ENCODE results near the gene GARIN5B.

The GARIN5B gene

DNA sequence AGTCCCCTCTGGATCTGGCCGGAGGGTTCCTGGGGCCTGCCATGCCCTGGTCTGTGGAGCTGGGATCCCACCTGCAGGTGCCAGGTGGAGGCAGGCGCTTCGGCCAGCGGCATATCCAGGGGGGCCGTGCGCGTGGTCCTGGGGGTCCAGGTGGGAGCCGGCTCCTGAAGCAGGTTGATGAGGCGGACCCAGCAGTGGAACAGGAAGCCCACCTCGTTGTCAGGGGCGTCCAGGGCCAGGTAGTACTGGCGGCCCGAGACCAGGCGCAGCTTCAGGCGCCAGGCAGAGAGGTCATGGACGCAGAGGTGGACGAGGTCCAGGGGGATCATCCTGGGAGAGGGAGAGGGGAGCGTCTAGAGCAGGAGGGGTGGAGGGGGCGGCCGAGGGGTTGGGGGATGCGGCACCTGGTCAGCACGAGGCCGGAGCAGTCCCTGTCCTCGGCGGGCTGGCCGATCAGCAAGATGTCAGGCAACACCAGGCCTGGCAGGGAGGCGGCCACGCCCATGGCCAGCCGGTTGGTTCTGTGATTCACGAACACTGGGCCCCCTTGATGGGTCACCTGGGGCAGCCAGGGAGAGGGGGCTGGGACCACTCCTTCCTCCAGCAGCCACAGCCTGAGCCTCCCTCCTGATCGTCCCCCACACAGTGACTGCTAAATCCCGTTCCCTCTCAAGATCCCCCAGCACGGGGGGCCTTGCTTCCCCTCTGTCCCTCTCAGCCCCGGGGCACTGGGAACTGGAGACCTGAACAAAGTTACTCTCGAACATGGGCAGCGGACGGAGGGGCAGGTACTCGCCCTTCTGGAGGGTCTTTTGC is 678 bp downstream of the GARIN5B start:
- no peak overlapping the region for H3K27ac ChIP-seq (ENCODE audit: low read length)
- H3K4me3 ChIP-seq (ENCODE audit: low read length) = no peak overlapping the region
- no peaks in the 10 kb centered on the region for H3K9me3 ChIP-seq (ENCODE audit: control insufficient read depth, low read depth, low read length)
- H3K27me3 ChIP-seq (ENCODE audit: control insufficient read depth, insufficient read depth, low read length) = peaks cover 5% of the 10 kb centered on the region
- no peak overlapping the region for H3K9ac ChIP-seq (ENCODE audit: low read length)
- H3K4me1 ChIP-seq (ENCODE audit: control insufficient read depth, low read depth, low read length) = peaks cover 4% of the 10 kb centered on the region
- no peaks in the 10 kb centered on the region for H3K36me3 ChIP-seq (ENCODE audit: control insufficient read depth, low read depth, low read length)

- peaks cover 4% of the 10 kb centered on the region for H3K4me1 ChIP-seq (ENCODE audit: control insufficient read depth, low read depth, low read length)
- H3K9me3 ChIP-seq (ENCODE audit: control insufficient read depth, low read depth, low read length) = no peaks in the 10 kb centered on the region
- no peak overlapping the region for H3K4me3 ChIP-seq (ENCODE audit: low read length)
- H3K36me3 ChIP-seq (ENCODE audit: control insufficient read depth, low read depth, low read length) = no peaks in the 10 kb centered on the region
- no peak overlapping the region for H3K27ac ChIP-seq (ENCODE audit: low read length)
- H3K9ac ChIP-seq (ENCODE audit: low read length) = no peak overlapping the region
- H3K27me3 ChIP-seq (ENCODE audit: control insufficient read depth, insufficient read depth, low read length) = peaks cover 20% of the 10 kb centered on the region
These were observed 2.2 kb downstream of the GARIN5B start for GRCh38 chr19:55360902-55361301.

GRCh38 chr19:55358943-55359908 is 3.8 kb downstream of the GARIN5B start:
- H3K27ac ChIP-seq (ENCODE audit: low read length) = no peak overlapping the region
- no peaks in the 10 kb centered on the region for H3K9me3 ChIP-seq (ENCODE audit: control insufficient read depth, low read depth, low read length)
- peaks cover 4% of the 10 kb centered on the region for H3K4me1 ChIP-seq (ENCODE audit: control insufficient read depth, low read depth, low read length)
- H3K9ac ChIP-seq (ENCODE audit: low read length) = no peak overlapping the region
- H3K27me3 ChIP-seq (ENCODE audit: control insufficient read depth, insufficient read depth, low read length) = peaks cover 35% of the 10 kb centered on the region
- H3K4me3 ChIP-seq (ENCODE audit: low read length) = no peak overlapping the region
- no peaks in the 10 kb centered on the region for H3K36me3 ChIP-seq (ENCODE audit: control insufficient read depth, low read depth, low read length)

- Histone ChIP-seq H3K4me1 (ENCODE audit: control insufficient read depth, low read depth, low read length) (peaks cover 6% of the 10 kb centered on the region), H3K9ac (ENCODE audit: low read length) (no peak overlapping the region), H3K4me3 (ENCODE audit: low read length) (no peak overlapping the region), H3K36me3 (ENCODE audit: control insufficient read depth, low read depth, low read length) (no peaks in the 10 kb centered on the region), H3K27me3 (ENCODE audit: control insufficient read depth, insufficient read depth, low read length) (peaks cover 36% of the 10 kb centered on the region), H3K9me3 (ENCODE audit: control insufficient read depth, low read depth, low read length) (no peaks in the 10 kb centered on the region), H3K27ac (ENCODE audit: low read length) (no peak overlapping the region)
These were observed 4.6 kb downstream of the GARIN5B start for GRCh38 chr19:55358493-55358892.

DNA sequence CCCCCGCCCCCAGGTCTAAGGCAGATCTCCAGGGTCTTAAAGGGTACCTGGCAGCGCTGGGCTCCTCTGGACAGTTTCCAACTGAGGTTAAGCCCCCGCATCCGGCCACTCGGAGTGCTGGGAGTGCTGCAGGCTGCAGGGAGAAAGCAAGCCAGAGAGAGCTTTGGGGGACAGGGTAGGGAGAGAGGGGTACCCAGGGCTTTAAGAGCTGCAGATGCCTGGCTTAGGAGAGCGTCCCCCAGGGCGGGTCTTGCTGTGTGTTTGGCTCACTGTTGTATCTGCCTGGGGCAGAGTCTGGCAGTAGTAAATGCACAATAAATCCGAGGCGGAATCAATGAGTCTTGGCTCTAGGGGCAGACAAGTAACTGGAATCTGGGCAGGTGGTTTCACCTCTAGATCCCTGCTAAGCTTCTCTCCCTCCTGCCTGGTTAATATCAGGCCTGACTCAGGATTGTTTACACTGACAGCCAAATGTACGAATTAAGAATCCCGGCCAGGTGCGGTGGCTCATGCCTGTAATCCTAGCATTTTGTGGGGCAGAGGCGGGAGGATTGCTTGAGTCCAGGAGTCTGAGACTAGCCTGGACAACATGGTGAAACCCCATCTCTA is 7.7 kb downstream of the GARIN5B start:
- no peak overlapping the region for H3K4me3 ChIP-seq (ENCODE audit: low read length)
- H3K9ac ChIP-seq (ENCODE audit: low read length) = no peak overlapping the region

DNA sequence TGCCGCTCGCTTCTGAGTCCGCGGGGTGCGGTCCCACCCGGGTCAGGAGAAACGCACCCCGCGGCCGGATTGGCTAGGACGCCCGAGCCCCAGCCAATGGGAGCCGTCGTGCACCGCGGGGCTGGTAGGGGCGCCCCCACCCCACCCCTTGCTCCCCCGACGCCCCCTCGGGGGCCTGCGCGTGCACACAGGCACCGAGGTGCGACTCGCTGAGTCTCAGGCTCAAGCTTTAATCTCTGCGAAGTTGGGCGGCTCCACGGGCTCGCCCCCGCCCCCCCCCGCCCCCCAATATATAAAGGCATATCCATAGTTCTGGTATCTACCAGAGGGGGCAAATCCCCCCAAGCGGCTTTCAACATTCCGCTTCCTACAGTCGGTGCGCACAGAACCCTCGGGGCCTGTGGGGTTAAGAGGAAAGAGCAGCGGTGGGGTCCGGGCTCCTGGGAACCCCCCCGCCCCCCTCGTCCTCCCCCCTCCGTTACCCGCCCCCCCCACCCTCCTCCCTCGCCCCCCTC is 8.3 kb downstream of the GARIN5B start, which contains the start of gene COX6B2:
Gene COX6B2 (minus strand): TSS at position 22 of the 515 bp plus-strand sequence. CDS start 198 bp downstream, outside the sequence.
- Histone ChIP-seq H3K9me3 (ENCODE audit: control insufficient read depth, low read depth, low read length) (no peaks in the 10 kb centered on the region), H3K27me3 (ENCODE audit: control insufficient read depth, insufficient read depth, low read length) (peaks cover 63% of the 10 kb centered on the region), H3K9ac (ENCODE audit: low read length) (no peak within 1 kb of the TSS), H3K4me1 (ENCODE audit: control insufficient read depth, low read depth, low read length) (peaks cover 10% of the 10 kb centered on the region), H3K4me3 (ENCODE audit: low read length) (peak within 1 kb of the TSS; percentile 68), H3K27ac (ENCODE audit: low read length) (no peak within 1 kb of the TSS), H3K36me3 (ENCODE audit: control insufficient read depth, low read depth, low read length) (no peaks in the 10 kb centered on the region)

More for the DNA sequence above, 7.7 kb downstream of the GARIN5B start:
- no peaks in the 10 kb centered on the region for H3K36me3 ChIP-seq (ENCODE audit: control insufficient read depth, low read depth, low read length)
- no peaks in the 10 kb centered on the region for H3K9me3 ChIP-seq (ENCODE audit: control insufficient read depth, low read depth, low read length)
- H3K27me3 ChIP-seq (ENCODE audit: control insufficient read depth, insufficient read depth, low read length) = peaks cover 63% of the 10 kb centered on the region
- H3K27ac ChIP-seq (ENCODE audit: low read length) = no peak overlapping the region
- H3K4me1 ChIP-seq (ENCODE audit: control insufficient read depth, low read depth, low read length) = peaks cover 10% of the 10 kb centered on the region

DNA sequence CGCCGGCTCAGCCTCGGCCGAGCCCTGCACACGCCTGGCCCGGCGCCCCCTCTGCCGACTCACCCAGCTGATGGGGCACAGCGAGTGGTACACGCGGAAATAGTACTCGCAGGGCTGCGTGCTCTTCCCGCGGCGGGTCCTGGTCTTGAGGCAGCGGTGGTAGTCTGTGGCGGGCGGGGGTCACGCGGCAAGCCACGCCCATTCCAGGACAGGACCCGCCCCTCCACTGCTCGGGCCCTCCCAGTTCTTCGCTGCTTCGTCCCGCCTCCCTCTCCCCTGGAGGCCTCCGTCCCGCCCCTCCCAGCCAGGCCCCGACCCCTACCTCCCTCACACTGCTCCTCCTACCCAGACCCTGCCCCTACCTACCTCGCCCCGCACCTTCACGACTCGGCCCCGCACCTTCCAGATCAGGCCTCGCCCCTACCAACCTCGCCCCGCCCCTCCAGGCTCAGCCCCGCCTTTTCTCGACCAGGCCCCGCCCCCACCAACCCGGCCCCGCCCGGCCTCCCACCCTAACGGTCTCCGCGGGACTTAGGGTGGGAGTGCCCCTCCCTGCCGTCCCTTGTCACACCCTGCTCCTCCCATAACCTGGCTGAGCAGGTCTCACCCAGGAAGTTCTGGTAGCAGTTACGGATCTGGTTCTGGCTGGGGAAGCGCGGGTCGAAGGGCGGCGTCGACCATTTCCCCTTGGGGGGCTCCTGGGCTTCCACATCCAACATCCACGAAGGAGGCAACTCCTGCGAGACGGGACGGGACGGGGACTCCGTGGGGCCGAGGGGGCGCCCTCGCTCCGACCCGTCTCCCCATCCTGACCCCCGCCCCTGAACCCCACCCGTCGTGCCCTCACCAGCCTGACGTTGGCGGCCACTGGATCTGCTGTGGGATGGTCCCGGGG is 9.0 kb downstream of the GARIN5B start:
- H3K9me3 ChIP-seq (ENCODE audit: control insufficient read depth, low read depth, low read length) = no peaks in the 10 kb centered on the region
- H3K27ac ChIP-seq (ENCODE audit: low read length) = no peak overlapping the region
- peaks cover 63% of the 10 kb centered on the region for H3K27me3 ChIP-seq (ENCODE audit: control insufficient read depth, insufficient read depth, low read length)
- H3K9ac ChIP-seq (ENCODE audit: low read length) = no peak overlapping the region
- no peaks in the 10 kb centered on the region for H3K36me3 ChIP-seq (ENCODE audit: control insufficient read depth, low read depth, low read length)
- peak overlapping the region; percentile 68 for H3K4me3 ChIP-seq (ENCODE audit: low read length)
- peaks cover 12% of the 10 kb centered on the region for H3K4me1 ChIP-seq (ENCODE audit: control insufficient read depth, low read depth, low read length)

DNA sequence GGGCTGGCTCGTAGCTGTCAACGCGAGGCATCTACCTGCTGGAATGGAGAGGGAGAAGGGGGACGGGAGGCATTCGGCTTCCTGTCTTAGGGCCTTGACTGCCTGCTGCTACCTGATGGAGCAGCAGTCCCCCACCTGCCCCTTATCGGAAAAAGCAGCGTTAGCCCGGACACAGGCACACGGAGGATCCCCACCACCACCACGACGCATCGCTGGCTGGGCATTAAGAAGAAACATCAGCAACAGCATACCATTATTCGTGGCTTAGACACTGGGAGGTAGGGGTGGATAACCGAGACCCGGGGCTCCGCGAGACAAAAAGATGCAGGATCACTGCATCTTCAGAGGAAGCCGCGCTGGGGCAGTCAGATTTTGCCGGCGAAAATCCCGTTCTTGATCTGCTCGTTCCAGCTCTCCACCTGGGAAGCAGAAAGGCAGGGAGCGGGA is 9.7 kb downstream of the GARIN5B start:
- Histone ChIP-seq H3K36me3 (ENCODE audit: control insufficient read depth, low read depth, low read length) (no peaks in the 10 kb centered on the region), H3K9ac (ENCODE audit: low read length) (no peak overlapping the region), H3K27me3 (ENCODE audit: control insufficient read depth, insufficient read depth, low read length) (peaks cover 63% of the 10 kb centered on the region), H3K9me3 (ENCODE audit: control insufficient read depth, low read depth, low read length) (no peaks in the 10 kb centered on the region), H3K4me3 (ENCODE audit: low read length) (peak overlapping the region; percentile 68), H3K4me1 (ENCODE audit: control insufficient read depth, low read depth, low read length) (peaks cover 19% of the 10 kb centered on the region), H3K27ac (ENCODE audit: low read length) (no peak overlapping the region)

DNA sequence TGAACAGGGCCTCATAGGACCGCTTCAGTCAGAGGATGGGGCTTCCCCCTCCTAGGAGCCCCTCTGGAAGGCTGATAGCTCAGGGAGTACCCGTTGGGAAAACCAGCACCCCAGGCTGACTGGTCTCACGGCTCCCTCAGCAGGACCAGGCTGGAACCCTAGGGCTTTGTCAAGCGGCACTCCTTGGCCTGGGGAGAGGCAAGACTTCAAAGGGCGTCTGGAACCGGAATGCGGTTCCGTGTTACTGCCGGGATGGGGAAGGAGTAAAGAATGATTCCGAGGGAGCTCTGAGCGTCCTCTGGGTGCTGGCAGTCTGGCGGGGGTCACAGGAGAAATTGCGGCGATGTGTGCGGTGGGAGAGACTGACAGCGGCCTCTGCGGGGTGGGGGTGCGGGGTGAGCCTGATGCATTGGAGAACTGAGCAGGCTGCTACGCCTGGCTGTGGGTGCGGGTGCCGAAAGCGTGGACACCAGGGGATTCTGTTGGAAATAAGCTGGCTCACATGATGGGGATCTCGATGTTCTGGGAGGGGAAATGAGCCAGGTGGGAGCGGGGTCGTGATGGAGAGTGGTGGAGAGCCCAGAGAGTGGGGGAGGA is 10.4 kb downstream of the GARIN5B start:
- Histone ChIP-seq H3K9me3 (ENCODE audit: control insufficient read depth, low read depth, low read length) (no peaks in the 10 kb centered on the region), H3K27me3 (ENCODE audit: control insufficient read depth, insufficient read depth, low read length) (peaks cover 63% of the 10 kb centered on the region), H3K4me3 (ENCODE audit: low read length) (no peak overlapping the region), H3K36me3 (ENCODE audit: control insufficient read depth, low read depth, low read length) (no peaks in the 10 kb centered on the region), H3K27ac (ENCODE audit: low read length) (no peak overlapping the region), H3K9ac (ENCODE audit: low read length) (no peak overlapping the region), H3K4me1 (ENCODE audit: control insufficient read depth, low read depth, low read length) (peaks cover 26% of the 10 kb centered on the region)

- Histone ChIP-seq H3K27me3 (ENCODE audit: control insufficient read depth, insufficient read depth, low read length) (peaks cover 59% of the 10 kb centered on the region), H3K27ac (ENCODE audit: low read length) (no peak overlapping the region), H3K4me3 (ENCODE audit: low read length) (no peak overlapping the region), H3K9ac (ENCODE audit: low read length) (no peak overlapping the region), H3K36me3 (ENCODE audit: control insufficient read depth, low read depth, low read length) (no peaks in the 10 kb centered on the region), H3K9me3 (ENCODE audit: control insufficient read depth, low read depth, low read length) (no peaks in the 10 kb centered on the region), H3K4me1 (ENCODE audit: control insufficient read depth, low read depth, low read length) (peaks cover 28% of the 10 kb centered on the region)
These were observed 11.0 kb downstream of the GARIN5B start for GRCh38 chr19:55352040-55352439.
